ENCODE measurements around the gene ARHGEF11.

The ARHGEF11 gene

GRCh38 chr1:156948708-156949107 lies 96.8 kb downstream of the ARHGEF11 start:
- DNase-seq, result no peak

- DNase-seq, result no peak
These were observed 97.6 kb downstream of the ARHGEF11 start for GRCh38 chr1:156947818-156948525.

- DNase-seq, result no peak
These were observed 98.4 kb downstream of the ARHGEF11 start for GRCh38 chr1:156947127-156947526.

- DNase-seq, result no peak
These were observed 99.5 kb downstream of the ARHGEF11 start for GRCh38 chr1:156945881-156946661.

GRCh38 chr1:156944848-156945247 lies 100.7 kb downstream of the ARHGEF11 start:
- DNase-seq, result no peak

- DNase-seq, result no peak
These were observed 101.3 kb downstream of the ARHGEF11 start for GRCh38 chr1:156944268-156944667.

- DNase-seq, result no peak
These were observed 101.8 kb downstream of the ARHGEF11 start for GRCh38 chr1:156943756-156944155.

- DNase-seq, result no peak
These were observed 103.0 kb downstream of the ARHGEF11 start for GRCh38 chr1:156942576-156942975.

- no peak for DNase-seq
These were observed 103.4 kb downstream of the ARHGEF11 start for GRCh38 chr1:156942176-156942575.

GRCh38 chr1:156941675-156942074 lies 103.9 kb downstream of the ARHGEF11 start:
- DNase-seq, result no peak

- DNase-seq, result no peak
These were observed 105.7 kb downstream of the ARHGEF11 start for GRCh38 chr1:156939786-156940334.

GRCh38 chr1:156938813-156939212 lies 106.7 kb downstream of the ARHGEF11 start:
- DNase-seq, result no peak

- DNase-seq, result no peak
These were observed 107.7 kb downstream of the ARHGEF11 start for GRCh38 chr1:156937883-156938282.

GRCh38 chr1:156936721-156937220 lies 108.8 kb downstream of the ARHGEF11 start:
- DNase-seq, result no peak

- DNase-seq, result no peak
These were observed 109.4 kb downstream of the ARHGEF11 start for GRCh38 chr1:156936191-156936590.

- no peak for DNase-seq
These were observed 109.9 kb downstream of the ARHGEF11 start for GRCh38 chr1:156935505-156936128.

GRCh38 chr1:156933136-156933535 lies 112.4 kb downstream of the ARHGEF11 start:
- DNase-seq, result no peak

GRCh38 chr1:156931974-156932710 lies 113.4 kb downstream of the ARHGEF11 start:
- DNase-seq, result no peak

GRCh38 chr1:156931211-156931952 lies 114.2 kb downstream of the ARHGEF11 start:
- DNase-seq, result no peak

- no peak for DNase-seq
These were observed 115.1 kb downstream of the ARHGEF11 start for GRCh38 chr1:156930483-156930882.

- no peak for DNase-seq
These were observed 115.8 kb downstream of the ARHGEF11 start for GRCh38 chr1:156929596-156930238.
